Measurements from ENCODE around the gene NOPCHAP1. TPM values are rescaled to one million over a fixed set of nuclear protein-coding genes. Genes with fewer than 3 reads are reported as not detected.
A peak's percentile ranks its signal among the peaks of the same experiment; 100 is the strongest.
"Not testable (repeated sequence)": the region's sequence is repeated elsewhere in the genome, so short reads cannot be mapped to it uniquely, and the experiment has no call there.

Gene NOPCHAP1
- total RNA-seq, 1 donor from 2014 or later = 5.9 TPM

GRCh38 chr12:104964167-104964855, 21.8 kb upstream of the NOPCHAP1 start:
- no peak for DNase-seq (ENCODE audit: low spot score)

GRCh38 chr12:104964856-104965205, 21.3 kb upstream of the NOPCHAP1 start:
- no peak for ATAC-seq
- no peak for DNase-seq (ENCODE audit: low spot score)

More at GRCh38 chr12:104964167-104964855, 21.8 kb upstream of the NOPCHAP1 start:
- ATAC-seq = no peak

GRCh38 chr12:104966677-104967076, 19.4 kb upstream of the NOPCHAP1 start:
- no peak for DNase-seq (ENCODE audit: low spot score)
- no peak for ATAC-seq

- ATAC-seq = no peak
- no peak for DNase-seq (ENCODE audit: low spot score)
Observed at GRCh38 chr12:104969343-104969742, 16.8 kb upstream of the NOPCHAP1 start.

GRCh38 chr12:104971306-104971705, 14.8 kb upstream of the NOPCHAP1 start:
- DNase-seq (ENCODE audit: low spot score) = no peak
- ATAC-seq = no peak

- ATAC-seq (no peak), DNase-seq (ENCODE audit: low spot score) (no peak)
Observed at GRCh38 chr12:104973250-104973649, 12.9 kb upstream of the NOPCHAP1 start.

GRCh38 chr12:104974626-104975290, 11.4 kb upstream of the NOPCHAP1 start:
- ATAC-seq (no peak), DNase-seq (ENCODE audit: low spot score) (no peak)

GRCh38 chr12:104975587-104976343, 10.4 kb upstream of the NOPCHAP1 start:
- no peak for ATAC-seq
- no peak for DNase-seq (ENCODE audit: low spot score)

- no peak for DNase-seq (ENCODE audit: low spot score)
- no peak for ATAC-seq
Observed at GRCh38 chr12:104976703-104977102, 9.4 kb upstream of the NOPCHAP1 start.

GRCh38 chr12:104977688-104978087, 8.4 kb upstream of the NOPCHAP1 start:
- DNase-seq (ENCODE audit: low spot score); ATAC-seq: not testable (repeated sequence)

GRCh38 chr12:104985206-104985605, 910 bp upstream of the NOPCHAP1 start:
- ATAC-seq (no peak), DNase-seq (ENCODE audit: low spot score) (no peak)

GRCh38 chr12:104990950-104991349, 4.8 kb downstream of the NOPCHAP1 start:
- no peak for DNase-seq (ENCODE audit: low spot score)
- ATAC-seq = no peak

GRCh38 chr12:104991565-104992128, 5.5 kb downstream of the NOPCHAP1 start:
- ATAC-seq (no peak), DNase-seq (ENCODE audit: low spot score) (no peak)

- DNase-seq (ENCODE audit: low spot score) (no peak), ATAC-seq (no peak)
Observed at GRCh38 chr12:104994336-104994735, 8.2 kb downstream of the NOPCHAP1 start.

GRCh38 chr12:104997541-104997940, 11.4 kb downstream of the NOPCHAP1 start:
- DNase-seq (ENCODE audit: low spot score) (no peak), ATAC-seq (no peak)

- no peak for ATAC-seq
- DNase-seq (ENCODE audit: low spot score) = no peak
Observed at GRCh38 chr12:104998423-104999346, 12.6 kb downstream of the NOPCHAP1 start.

- no peak for ATAC-seq
- no peak for DNase-seq (ENCODE audit: low spot score)
Observed at GRCh38 chr12:104999347-104999685, 13.2 kb downstream of the NOPCHAP1 start.

- ATAC-seq (no peak), DNase-seq (ENCODE audit: low spot score) (no peak)
Observed at GRCh38 chr12:105001476-105001875, 15.4 kb downstream of the NOPCHAP1 start.

- no peak for ATAC-seq
- DNase-seq (ENCODE audit: low spot score) = no peak
Observed at GRCh38 chr12:105013892-105014291, 27.8 kb downstream of the NOPCHAP1 start.

GRCh38 chr12:105014603-105015002, 28.5 kb downstream of the NOPCHAP1 start:
- ATAC-seq (peak; percentile 95), DNase-seq (ENCODE audit: low spot score) (no peak)

GRCh38 chr12:105015543-105015942, 29.4 kb downstream of the NOPCHAP1 start:
- ATAC-seq (no peak), DNase-seq (ENCODE audit: low spot score) (no peak)
